ENCODE results near the gene VPS45.

DNA sequence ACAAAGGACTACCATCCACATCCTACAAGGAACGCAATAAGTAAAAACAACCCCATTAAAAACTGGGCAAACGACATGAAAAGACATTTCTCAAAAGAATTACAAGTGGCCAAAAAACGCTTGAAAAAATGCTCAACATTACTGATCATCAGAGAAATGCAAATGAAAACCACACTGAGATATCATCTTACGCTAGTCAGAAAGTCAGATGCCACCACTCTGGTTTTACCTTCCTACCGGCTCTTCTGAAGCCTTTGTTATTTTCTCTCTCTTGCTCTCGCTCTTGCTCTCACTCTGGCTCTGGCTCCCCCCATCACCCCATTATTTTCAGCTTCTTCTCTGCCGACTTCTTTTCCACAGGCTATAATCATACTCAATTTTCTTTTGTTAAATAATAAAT lies 38.8 kb downstream of the VPS45 start:
- TF ChIP-seq, protein P1, sequence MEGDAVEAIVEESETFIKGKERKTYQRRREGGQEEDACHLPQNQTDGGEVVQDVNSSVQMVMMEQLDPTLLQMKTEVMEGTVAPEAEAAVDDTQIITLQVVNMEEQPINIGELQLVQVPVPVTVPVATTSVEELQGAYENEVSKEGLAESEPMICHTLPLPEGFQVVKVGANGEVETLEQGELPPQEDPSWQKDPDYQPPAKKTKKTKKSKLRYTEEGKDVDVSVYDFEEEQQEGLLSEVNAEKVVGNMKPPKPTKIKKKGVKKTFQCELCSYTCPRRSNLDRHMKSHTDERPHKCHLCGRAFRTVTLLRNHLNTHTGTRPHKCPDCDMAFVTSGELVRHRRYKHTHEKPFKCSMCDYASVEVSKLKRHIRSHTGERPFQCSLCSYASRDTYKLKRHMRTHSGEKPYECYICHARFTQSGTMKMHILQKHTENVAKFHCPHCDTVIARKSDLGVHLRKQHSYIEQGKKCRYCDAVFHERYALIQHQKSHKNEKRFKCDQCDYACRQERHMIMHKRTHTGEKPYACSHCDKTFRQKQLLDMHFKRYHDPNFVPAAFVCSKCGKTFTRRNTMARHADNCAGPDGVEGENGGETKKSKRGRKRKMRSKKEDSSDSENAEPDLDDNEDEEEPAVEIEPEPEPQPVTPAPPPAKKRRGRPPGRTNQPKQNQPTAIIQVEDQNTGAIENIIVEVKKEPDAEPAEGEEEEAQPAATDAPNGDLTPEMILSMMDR (tag by site-specific recombination; IDR thresholded peaks at IDR 0.05), result no peak
- TF ChIP-seq ZNF433 (tag by site-specific recombination; IDR thresholded peaks at IDR 0.05; ENCODE audit: low read depth), result no peak
- TF ChIP-seq ZNF792 (tag by site-specific recombination; IDR thresholded peaks at IDR 0.05), result no peak
